Right ventricle myocardium inferior (tissue), 1 donor: ENCODE data around the gene SMPD3. TPM values are rescaled to one million over a fixed set of nuclear protein-coding genes. Genes with fewer than 3 reads are reported as not detected.

Experiments
- ATAC-seq: fragments of 200-7000 bp; cut with Tn5 transposase; one replicate; pipeline ENCODE4 v1.9.1; 2020; ENCODE audit warnings: mild to moderate bottlenecking, moderate library complexity
- DNase-seq: peaks from one replicate; pipeline ENCODE4 v3.0.0; 2021; ENCODE audit errors: missing footprints
- intact Hi-C: fragments of 100-400 bp; cut with DNase I; formaldehyde crosslinking; loops from one replicate; pipeline ENCODE4 v1.11.0; 2022
- total RNA-seq: library from RNA; stranded (reverse); fragmentation: NEBNext Ultra II Directional; extraction: Animal tissue kit (Norgen Biotek cat#: 25700); gene quantifications from one replicate; pipeline ENCODE4 v1.2.1, GENCODE V29; 2021
- donor health status: DM: no; HTN: yes; CAD: no; lungs with severe emphysema.

Gene SMPD3
- total RNA-seq, 1 donor from 2014 or later: 0.38 TPM

DNA sequence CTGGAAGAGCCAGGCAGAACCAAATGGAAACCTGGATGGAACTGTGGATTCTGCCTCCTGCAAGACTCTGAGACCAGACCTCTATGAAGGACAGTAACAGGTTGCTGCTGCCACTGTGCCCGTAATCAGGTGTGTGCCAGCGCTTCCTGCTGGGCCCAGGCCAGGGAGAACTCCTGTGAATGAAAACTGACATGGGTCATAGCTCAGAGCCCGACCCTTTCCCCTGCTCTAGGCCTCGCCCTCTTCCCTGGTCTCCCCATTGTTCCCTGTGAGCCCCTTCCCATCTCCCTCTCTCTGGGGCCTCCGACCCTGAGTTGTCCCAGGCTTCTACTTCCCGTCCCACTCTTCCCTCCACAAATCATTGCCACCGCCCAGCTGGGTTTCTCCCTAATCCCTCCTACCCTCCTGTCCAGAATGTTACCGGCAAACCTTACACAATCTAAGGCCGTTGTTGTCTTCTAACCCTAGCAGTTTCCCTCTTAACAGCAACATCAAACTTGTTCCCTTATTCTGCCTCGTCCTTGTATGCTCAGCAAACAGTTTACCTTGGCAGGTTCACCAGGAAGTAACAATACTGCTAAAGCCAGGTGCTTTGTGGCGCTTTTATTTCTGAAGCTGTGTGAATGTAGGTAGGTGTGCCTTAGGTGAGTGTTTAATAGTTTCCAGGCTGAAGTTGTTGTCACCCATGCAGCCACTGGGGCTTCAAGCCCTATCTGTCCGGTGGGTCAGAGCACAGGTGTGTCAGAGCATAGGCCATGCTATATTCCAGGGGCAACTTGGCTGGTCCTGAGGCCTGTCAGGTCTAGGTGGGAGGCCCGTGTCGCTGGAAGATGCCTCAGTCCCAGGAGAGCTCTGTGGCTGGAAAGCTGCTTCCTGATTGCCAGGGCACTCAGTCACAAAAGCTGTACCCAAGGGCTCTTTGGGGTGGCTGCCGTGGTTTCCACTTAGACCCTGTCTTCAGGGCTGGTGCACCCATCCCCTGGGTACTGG, 32.0 kb downstream of the SMPD3 start:
- DNase-seq (no peak), ATAC-seq (no peak)
- intact Hi-C loops: no loop called here

DNA sequence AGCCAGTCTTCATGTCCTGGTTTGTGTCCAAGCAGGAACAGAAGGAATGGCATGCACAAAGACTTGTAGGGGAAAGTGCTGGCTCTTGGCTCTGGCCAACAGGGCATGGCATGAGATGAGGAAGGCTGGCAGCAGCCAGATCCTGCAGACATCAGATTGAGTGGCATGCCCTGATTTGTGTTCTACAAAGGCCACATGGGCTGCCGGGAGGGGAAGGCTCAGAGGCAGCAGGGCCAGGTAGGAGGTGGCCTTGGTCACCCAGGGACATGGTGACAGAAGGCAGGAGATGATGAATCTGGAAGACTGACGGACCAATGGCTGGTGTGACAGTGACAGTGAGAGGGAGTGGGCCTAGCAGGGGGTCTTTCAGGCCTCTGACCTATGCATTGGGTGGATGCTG, 33.7 kb downstream of the SMPD3 start:
- no peak for DNase-seq
- intact Hi-C loops: no loop called here
- ATAC-seq: no peak

DNA sequence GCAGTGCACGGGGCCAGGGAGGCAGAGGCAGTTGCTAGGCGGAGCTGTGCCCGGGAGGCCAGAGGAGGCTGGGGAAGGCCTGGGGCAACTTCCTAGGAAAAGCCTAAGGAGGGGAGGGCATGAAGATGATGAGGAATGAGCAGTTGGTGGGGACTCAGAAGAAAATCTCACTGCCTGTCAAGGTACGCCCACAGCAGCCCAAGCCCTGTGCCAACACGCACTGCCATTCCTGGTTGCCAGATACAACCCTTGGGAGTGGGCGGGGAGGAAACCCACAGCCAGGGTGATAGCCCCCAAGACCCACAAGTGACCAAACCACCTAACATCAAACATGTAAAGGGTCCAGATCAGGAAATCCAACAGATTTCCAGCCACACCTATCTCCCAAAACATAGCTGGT, 36.2 kb downstream of the SMPD3 start:
- no peak for DNase-seq
- no peak for ATAC-seq

DNA sequence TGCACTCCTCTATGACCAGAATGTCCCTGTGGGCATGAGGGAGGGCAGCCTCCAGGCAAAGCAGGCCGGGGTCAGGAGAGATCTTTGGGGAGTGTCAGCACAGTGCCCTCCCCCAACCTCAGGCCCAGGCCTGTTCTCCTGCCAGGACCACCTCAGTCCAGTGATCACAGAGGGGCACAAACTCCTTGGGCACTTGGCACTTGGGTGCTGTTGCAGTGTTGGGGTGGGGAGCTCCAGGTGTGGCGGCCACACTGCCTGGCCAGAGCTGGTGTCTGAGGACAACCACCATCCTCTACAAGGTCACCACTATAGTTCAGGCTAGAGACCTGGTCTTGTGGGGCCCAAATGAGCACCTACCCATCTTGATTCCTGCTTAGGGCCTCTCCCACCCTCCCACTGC, 37.2 kb downstream of the SMPD3 start:
- DNase-seq (no peak), ATAC-seq (no peak)
- intact Hi-C loops: no loop called here

More for the DNA sequence above, 36.2 kb downstream of the SMPD3 start:
- intact Hi-C loops: no loop called here

DNA sequence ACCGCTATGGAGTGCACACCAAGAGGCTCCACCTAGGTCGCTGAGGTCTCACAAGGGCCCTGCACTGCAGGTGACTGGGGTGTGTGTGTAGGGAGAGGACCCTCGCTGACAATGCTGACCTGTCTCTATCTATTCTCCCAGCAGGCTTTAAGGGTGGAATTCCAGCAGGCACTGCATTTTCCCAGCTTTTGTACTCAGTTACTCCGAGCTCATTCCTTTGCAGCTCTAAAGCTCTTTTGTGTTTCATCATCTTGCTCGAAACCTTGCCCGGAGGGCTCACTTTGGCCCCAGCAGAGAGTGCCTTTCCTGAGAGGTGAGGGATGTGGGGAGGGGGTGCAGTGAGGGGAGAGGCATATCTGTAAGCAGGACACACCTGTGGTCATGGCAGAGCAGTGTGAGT, 39.3 kb downstream of the SMPD3 start:
- intact Hi-C loops: no loop called here
- ATAC-seq (no peak), DNase-seq (no peak)

DNA sequence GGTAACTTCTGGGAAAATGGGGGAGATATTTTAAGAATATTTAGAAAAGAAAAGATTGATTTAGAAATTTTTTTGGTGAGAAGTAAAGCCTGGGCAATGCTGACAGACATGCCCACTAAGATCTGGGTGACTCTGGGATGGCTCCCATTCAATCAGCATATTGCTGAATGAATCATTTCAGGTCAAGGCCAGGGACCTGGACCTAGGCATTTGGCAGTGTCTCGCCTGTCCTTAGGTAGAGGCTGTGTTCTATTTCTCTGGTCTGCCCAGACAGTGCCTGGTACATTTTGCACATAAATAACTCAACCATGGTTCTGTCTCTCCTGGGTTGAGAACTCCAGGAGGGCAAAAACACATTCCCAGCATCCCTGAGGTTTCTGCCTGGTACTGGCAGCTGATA, 39.9 kb downstream of the SMPD3 start:
- DNase-seq (no peak), ATAC-seq (no peak)
- intact Hi-C loops: no loop called here

DNA sequence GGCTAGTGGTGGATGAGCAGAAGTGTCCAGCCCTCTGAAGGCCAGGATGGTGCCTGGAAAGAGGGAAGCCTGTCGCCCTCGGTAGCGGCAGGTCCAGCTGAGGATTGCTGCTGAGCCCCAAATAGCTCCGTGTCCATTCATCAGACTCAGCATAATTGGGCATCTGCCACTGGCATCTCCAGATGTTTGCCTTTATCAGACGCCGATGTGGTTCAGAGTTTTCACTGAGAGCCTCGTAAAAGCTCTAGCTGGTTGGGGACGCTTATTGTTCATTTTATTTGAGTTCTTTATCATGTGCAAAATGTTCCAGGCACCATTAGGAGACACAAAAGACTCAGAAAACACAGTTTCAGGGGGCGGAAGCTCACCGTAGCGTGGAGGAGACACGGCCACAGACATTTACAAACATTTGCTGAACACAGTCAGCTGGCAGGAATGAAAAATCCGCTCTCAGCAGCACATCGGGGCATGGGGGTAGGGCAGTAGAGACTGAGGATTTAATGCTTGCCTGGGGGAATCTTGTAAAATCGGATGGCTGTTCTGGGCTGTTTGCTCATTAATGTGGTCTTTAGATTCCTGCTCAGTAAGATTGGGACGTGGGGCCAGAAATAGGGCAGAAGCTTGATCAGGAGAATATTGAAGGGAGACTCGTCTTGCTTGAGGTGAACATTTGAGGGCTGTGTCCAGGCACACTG, 41.7 kb downstream of the SMPD3 start:
- DNase-seq: no peak
- no peak for ATAC-seq
- intact Hi-C loops: no loop called here

DNA sequence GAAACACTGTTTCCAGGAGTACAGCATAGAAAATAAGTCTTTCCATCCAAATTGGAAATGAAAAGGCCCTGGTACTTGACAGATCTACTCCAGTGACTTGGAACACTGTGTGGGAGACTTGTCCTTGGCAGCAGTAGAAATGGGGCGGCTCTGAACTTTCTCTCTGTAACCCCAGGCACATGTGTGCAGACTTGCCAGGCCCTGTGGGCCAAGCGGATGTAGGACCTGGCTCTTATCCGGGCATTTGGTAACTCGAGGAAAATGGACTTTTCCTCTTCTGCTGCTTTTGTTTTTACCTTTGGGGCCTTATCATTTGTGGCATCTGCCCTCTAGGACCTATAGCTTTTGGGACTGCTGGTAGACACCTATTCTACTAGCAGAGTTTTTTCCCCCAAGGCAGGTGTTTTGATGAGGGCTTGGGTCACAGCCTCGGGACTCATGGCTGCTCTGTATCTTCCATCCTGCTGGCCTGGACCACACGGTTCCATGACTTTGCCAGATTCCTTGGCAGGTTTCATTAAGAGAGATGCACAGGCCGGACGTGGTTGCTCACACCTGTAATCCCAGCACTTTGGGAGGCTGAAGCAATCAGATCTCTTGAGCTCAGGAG, 43.5 kb downstream of the SMPD3 start:
- intact Hi-C loops: no loop called here
- ATAC-seq (no peak), DNase-seq (no peak)

DNA sequence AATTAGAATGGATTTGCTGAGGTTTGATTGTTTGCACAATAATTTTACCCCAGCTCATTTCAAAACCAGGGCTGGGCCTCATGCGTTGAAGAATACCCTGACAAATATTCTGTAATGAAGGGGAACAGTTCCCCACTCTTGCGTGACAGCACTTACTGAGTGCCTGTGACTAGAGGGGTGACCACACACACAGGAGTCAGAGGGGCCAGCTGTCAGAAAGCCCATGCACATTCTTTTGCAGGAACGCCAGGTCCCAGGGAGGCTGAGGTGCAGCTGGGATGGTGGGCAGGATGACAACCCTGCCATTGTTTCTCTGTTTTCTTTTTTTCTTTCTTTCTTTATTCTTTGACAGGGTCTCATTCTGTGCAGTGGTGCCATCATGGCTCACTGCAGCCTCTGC, 44.6 kb downstream of the SMPD3 start:
- intact Hi-C loops: no loop called here
- ATAC-seq (no peak), DNase-seq (no peak)

DNA sequence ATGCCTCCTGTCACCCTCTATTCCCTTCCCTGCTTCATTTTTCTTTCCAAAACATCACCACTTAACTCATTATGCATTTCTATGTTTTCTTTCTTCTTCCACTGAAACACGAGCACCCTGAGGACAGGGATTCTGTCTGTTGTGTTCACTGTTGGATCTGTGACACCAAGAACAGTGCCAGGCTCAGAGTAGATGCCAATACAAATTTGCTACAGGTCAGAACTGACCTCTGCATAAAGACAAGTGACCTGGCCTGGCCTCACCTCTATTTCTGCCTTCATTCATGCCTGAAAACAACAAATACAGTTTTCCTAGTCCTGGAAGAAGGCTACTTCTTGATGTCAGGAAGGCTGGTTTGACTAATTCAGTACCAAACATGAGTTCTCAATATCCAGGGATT, 45.1 kb downstream of the SMPD3 start:
- no peak for DNase-seq
- intact Hi-C loops: no loop called here
- no peak for ATAC-seq

DNA sequence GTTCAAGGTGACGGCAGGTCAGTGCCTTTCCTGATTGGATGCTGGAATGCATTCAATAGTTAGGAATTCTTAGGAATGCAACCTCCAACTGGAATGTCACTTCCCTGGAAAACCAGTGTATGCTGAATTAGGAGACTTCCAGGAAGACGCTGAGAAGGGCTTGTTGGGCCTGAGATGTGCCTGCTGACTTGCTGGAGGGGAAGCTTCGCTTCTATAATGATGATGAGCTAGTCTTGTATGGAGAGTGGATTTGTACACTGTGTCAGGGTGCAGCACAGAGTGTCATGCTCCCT, 45.6 kb downstream of the SMPD3 start:
- intact Hi-C loops: no loop called here
- ATAC-seq (no peak), DNase-seq (no peak)

DNA sequence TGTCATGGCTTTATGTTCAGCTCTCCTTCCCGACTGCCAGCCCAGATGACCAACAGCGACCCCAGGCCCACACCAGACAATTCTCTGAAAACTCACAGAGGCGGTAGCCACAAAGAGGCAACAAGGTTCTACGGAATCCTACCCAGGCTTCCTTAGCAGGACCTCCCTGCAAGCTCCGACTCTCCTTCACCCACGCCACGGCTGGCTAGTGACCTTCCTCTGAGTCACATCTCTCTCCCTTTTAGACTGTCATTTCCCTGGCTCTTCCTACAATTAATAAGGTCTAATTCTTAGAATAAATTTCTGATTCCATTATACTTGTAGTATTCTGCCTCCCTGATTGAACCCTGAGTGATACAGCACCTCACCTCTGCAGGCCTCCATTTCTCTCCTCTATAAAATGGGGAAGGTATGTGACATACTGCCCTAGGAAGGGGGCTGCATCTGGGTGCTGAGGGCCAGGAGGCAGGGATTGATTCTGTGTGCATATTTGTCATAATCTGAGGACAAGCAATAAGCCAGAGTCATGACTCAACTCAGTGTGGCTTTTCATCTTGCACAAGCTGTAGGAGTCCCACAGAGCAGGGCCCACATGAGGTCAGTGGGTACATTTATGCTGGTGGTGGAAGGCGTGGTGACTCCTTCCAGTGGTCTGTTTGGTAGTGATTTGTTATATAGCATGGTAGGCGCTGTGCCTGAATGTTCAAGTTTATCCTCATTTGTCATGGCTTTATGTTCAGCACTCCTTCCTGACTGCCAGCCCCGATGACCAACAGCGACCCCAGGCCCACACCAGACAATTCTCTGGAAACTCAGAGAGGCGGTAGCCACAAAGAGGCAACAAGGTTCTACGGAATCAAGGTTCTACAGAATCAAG, 46.2 kb downstream of the SMPD3 start:
- intact Hi-C loops: no loop called here
- DNase-seq: no peak
- no peak for ATAC-seq

DNA sequence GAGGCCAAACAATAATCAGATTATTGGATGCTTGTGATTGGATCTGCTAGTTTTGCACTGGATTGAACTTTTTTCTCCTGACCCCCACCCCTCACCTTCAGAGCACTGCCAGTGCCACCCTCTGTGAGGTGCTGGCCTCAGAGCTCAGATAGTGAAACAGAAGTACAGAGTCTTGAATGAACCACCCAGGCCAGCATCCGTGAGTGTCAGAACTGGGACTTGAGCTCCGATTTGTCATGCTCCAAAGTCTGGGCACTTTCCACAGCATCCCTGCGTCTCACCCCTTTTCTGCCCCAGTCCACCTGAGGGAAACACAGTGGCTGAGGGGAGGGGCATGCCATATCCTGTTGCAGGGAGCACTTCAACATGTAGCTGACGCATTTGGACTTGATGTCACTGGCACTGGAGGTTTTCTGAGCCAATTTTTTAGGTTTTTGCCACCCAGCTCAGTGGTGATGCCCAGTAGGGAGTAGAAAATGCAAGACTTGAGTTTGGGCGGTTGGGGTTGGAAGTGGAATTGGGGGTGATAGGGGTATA, 47.3 kb downstream of the SMPD3 start:
- no peak for DNase-seq
- intact Hi-C loops: no loop called here

DNA sequence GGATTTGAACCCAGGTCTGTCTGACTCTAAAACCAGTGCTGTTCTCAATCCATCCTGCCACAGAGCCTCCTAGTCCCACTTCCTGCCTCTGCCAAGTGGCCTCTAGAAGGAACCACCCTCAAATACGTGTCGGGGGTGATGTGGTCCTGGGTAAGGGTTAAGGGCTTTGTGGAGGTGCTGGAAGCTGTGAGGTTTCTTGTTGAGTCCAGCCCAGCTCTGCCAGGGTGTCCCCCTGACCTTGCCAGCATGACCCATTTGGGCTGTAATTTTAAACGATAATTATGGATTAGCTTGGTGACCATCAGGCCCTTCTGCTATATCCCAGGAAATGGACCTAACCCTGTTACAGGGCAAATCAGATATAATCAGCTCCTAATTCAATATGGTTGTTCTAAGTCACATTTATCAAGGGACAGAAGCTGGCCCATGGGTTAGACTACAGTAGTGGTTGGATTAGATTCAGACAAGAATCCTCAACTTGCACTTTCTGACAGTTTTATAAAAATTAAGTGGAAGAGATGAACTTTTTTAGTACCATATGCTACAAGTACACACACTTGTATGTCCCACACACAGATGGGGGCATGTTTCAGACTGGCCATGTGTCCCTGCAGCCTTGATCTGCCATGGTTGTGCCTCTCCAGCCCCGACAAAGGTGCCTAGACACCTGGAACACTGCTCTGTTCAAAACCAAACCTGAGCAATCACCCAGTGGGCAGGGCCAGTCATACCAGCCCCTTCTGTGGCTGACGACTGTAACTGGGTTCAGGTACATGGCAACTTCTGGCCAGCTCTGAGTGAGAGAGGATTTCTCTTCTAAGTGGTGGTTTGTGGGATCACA, 48.0 kb downstream of the SMPD3 start:
- no peak for ATAC-seq
- DNase-seq: no peak
- intact Hi-C loops: no loop called here

More for the DNA sequence above, 47.3 kb downstream of the SMPD3 start:
- no peak for ATAC-seq

DNA sequence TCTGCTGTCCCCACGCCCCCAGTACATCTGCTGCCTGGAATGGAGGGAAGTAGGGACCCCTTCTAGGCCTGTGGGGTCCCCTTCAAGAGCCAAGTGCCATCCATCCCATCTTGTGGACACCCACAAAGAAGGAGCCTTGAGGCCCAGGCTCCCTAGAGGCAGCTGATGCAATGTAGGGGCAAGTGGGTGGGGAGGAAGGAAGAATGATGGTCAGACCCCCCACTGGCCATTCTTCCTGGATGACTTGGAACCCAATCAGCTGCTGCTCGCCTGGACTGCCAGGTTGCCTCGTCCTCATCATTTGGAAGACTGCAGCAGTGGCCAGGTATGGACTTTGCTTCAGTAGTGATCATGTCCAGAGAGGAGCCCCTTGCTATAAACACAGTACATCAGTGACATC, 48.9 kb downstream of the SMPD3 start:
- ATAC-seq (no peak), DNase-seq (no peak)
- intact Hi-C loops: loop anchor here (5.0 kb wide), 1 partner anchor 113 kb away; no protein-coding TSS in a partner anchor

DNA sequence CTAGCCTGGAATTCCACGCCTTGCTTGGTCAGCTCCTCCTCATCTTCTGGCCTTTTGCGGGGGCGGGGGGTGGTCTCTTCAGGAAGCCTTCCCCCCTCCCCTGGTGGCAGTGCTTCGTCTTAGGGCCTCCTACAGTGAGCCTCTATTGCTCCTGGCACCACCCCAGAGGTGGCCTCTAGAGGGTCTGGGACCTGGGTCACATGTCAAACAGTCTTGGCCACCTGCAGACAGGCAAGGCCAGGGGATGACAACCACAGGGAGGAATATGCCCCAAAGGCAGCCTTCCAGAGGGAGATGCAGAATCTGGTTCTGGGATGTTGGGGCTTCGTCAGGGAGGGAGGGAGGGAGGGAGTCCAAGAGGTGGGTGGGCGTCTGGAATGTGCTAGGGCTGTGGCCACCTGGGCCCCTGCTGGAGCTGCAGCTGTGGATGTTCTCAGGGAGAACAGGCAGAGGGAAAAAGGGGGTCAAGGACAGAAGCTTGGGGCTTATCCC, 50.6 kb downstream of the SMPD3 start:
- no peak for ATAC-seq

DNA sequence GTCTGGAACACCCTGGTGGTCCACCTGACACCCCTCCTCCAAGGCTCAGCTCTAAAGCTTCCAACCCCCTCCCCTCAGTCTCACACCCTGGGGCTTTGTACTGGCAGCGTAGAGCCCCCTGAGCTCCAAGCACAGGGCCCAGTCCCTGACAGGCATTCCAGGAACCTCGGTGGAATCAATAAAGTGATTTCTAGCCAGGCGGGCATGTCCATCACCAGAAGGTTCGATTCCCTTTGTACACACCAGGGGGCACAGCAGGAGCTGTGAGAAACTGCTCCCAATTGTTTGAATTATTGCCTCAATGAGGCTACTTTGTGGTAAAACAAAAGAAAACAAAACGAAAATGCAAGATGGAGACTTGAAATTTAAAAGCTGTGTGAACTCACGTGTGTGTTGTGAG, 51.8 kb downstream of the SMPD3 start:
- DNase-seq (peak; percentile 30), ATAC-seq (no peak)
- intact Hi-C loops: loop anchor here (5.0 kb wide), 1 partner anchor 116 kb away; no protein-coding TSS in a partner anchor

More for the DNA sequence above, 50.6 kb downstream of the SMPD3 start:
- intact Hi-C loops: loop anchor here (5.0 kb wide), 1 partner anchor 115 kb away; no protein-coding TSS in a partner anchor
- no peak for DNase-seq
